NCI-H2196 (cell line): ENCODE results near the gene FOXO3.
"Not testable (repeated sequence)": the region's sequence is repeated elsewhere in the genome, so short reads cannot be mapped to it uniquely, and the experiment has no call there.

Source experiments
- DNase-seq: peaks from one replicate; lab custom pipeline; 2025; ENCODE audit not compliant: unreplicated experiment; lab: John Stamatoyannopoulos, UW

Gene FOXO3

DNA sequence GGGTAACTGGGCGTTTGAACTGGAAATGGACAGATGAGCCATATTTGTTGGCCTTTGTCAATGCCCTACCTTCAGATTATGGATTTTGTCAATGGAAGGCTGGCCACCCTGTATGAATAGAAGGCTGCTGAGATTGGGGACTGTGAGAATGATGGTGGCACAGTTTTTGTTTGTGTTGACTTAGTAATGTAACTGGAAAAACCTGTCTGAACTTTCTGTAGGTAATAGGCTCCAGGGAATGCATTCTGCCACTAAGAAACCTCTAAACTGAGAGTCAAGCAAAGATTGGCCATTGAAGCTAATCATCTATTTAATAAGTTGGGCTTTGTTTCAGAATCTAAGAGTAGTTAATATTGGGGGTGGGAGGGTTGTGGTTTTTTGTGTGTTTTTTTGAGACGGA, 97.5 kb downstream of the FOXO3 start:
- no peak for DNase-seq

DNA sequence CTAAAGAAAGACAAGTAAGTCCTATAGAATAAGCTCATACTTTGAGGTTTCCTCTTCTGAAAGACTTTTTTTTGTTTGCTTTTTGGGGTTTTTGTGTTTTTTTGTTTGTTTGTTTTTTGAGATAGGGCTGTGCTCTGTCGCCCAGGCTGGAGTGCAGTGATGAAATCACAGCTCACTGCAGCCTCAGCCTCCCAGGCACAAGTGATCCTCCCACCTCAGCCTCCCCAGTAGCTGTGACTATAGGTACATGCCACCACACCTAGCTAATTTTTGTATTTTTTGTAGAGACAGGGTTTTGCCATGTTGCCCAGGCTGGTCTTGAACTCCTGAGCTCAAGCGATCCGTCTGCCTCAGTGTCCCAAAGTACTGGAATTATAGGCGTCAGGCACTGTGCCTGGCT, 98.1 kb downstream of the FOXO3 start:
- not testable (repeated sequence) for DNase-seq

DNA sequence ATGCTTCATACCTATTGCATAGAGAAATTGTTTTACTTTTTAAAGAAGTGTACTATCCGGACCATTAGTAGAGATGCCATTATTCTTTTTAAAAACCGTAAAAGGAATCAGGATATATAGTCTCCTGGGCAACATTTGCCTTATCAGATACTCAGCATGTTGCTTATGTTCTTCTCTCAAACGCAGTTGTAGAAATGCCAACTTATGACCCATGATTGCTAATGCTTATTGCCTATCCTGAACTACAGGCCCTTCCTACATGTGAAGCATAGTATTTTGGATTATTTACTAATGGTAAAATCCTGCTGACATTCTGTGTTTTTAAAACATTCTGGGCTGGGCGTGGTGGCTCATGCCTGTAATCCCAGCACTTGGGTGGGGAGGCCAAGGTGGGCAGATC, 99.5 kb downstream of the FOXO3 start:
- no peak for DNase-seq

DNA sequence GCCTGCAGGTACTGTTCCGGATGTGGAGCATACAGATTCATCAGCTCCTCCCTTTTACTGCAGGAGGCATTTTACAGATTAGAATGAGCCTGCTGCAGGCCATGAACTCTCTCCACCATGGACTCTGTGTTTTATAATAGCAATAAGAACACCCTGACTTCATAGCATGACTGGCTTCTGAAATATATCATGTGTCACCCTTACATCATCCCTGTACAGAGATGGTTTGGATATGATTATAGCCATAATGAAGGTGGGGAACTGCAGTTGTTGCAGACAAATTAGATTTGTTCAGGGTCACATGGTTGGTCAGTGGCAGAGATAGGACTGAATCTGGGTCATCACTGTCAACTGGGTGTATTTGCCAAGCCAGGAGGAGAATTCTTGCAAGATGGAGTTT, 100.7 kb downstream of the FOXO3 start:
- no peak for DNase-seq

DNA sequence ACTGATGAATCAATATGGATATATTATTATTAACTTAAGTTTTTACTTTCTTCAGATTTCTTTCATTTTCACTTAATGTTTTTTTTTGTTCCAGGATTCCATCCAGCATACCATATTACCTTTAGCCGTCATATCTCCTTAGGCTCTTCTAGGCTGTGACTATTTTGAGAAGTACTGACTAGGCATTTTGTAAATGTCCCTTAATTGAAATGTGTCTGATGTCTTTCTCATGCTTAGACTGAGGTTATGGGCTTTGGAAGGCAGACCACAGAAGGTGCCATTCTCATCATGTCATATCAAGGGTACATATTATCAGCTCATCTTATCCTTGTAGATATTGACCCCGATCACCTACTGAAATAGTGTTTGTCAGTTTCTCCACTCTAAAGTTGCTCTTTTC, 101.3 kb downstream of the FOXO3 start:
- DNase-seq = no peak

DNA sequence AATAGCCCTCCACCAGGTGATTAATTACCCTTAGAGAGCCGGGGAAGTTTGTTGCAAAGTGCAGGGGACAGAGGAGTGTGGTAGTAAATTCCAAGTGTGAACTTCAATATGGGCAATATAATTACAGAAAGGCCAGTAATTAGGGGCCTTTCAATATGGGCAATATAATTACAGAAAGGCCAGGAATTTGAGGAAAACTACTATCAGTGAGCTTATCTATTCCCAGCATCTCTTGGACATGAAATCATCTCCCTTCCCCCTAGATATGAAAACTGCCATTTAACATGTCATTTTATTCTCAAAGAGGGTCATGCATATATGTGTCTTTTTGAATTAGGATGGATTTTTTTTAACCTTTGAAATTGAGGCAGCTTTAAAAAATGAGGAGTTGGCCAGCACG, 102.0 kb downstream of the FOXO3 start:
- DNase-seq = no peak

DNA sequence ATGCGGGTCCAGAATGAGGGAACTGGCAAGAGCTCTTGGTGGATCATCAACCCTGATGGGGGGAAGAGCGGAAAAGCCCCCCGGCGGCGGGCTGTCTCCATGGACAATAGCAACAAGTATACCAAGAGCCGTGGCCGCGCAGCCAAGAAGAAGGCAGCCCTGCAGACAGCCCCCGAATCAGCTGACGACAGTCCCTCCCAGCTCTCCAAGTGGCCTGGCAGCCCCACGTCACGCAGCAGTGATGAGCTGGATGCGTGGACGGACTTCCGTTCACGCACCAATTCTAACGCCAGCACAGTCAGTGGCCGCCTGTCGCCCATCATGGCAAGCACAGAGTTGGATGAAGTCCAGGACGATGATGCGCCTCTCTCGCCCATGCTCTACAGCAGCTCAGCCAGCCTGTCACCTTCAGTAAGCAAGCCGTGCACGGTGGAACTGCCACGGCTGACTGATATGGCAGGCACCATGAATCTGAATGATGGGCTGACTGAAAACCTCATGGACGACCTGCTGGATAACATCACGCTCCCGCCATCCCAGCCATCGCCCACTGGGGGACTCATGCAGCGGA, 102.9 kb downstream of the FOXO3 start:
- not testable (repeated sequence) for DNase-seq

DNA sequence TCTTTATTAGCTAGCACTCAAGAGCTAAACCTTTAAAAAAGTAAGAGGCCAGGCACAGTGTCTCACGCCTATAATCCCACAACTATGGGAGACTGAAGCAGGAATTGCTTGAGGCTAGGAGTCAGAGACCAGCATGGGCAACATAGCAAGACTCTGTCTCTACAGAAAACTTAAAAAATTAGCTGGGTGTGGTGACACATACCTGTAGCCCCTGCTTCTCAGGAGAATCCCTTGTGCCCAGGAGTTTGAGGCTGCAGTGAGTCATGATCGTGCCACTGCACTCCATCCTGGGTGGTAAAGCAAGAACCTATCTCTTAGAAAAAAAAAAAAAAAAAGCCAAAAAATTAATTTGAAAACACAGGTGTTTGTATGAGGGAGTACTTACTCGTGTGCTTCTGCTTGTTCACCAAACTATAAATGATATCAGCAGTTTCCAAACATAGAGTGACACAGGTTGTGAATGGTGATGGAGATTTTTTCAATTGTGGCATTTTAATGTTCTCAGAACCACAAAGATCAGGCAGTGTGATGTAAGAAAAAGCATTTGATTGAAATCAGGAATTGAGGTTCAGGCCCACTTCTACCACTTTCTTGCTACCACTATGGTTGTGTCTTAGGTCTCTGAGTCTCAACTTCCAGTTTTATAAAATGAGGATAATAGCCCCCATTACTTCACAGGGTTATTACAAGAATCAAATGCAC, 104.9 kb downstream of the FOXO3 start:
- DNase-seq = no peak

DNA sequence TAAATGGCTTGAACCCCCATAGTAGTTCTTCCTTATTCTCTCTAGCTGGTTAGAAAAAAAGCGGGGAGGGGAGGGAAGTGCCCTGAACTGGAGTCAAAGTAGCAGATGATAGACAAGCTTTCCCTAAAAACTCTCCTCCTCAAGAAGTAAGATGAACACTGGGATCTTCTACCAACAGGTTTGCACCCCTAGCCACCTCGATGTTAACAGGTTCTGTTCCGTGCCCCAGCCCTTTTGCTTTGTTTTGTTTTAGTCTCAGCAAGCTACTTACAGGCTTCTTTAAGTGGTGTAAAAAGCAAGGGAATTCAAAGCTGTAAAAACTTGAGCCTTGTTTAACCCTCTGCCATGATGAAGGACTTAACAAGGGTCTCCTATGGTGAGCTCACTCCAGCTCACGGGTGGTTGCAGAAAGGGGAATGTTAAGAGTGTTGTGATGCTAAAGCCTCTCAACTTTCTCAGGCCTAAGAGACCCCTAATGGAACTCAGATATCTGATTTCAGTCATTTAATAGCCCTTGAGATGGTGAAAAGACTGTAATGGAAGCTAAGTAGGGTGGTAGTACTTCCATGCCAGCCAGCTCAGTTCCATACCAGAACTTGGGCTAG, 106.0 kb downstream of the FOXO3 start:
- no peak for DNase-seq

DNA sequence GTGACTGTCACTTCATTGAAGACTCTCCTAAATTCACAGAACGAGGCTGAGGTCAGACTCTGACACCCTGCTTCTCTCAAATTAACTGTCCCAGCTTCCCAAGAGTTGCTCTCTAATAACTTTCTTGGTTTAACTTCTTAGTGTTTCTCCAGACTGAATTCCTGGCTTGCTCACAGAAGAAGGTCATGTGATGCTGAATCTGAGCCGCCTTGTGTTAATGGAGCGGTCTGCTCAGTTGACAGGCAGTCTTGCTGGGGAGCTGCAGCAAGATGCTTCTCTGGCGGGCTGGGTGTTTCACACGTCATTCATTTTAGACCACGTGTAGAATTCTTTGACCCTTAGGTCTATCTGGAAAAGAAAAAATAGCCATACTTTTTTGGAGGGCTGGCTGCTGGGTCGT, 107.3 kb downstream of the FOXO3 start:
- no peak for DNase-seq

DNA sequence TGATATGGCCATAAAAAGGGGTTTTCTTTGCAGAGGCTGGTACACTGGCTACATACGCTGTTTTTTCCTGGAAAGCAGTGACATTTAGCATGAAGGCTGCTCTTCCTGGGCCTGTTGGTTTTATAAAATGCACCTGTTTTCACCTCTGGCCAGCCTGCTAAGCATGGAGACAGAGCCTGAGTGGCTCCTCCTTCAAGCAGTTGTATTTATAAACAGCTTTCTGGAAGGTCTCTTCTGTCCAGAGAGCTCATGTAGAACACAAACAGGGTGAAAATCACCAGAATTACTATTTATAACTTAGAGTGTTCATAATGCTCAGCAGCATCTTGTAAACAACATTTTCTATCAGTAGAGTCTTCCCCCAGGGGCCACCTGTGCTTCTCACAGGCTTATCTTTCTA, 109.0 kb downstream of the FOXO3 start:
- no peak for DNase-seq

DNA sequence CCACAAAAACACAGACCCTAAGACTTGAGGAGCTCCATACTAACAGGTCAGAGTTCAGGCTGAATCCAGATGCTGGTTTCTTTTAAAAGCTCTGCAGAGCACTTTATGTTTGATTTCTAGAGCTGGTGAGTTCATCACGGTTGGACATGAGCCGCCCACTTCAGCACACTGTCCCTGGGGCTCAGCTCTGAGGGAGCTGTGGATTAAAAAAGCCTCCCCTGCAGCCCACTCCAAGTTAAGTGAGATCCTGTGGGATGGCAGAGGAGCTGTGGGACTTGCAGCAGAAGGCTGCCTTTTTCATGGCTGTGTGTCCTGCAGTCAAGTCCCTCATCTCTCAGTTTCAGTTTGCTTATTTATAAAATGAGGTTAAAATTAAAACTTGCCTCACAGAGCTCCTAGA, 110.5 kb downstream of the FOXO3 start:
- DNase-seq = no peak

DNA sequence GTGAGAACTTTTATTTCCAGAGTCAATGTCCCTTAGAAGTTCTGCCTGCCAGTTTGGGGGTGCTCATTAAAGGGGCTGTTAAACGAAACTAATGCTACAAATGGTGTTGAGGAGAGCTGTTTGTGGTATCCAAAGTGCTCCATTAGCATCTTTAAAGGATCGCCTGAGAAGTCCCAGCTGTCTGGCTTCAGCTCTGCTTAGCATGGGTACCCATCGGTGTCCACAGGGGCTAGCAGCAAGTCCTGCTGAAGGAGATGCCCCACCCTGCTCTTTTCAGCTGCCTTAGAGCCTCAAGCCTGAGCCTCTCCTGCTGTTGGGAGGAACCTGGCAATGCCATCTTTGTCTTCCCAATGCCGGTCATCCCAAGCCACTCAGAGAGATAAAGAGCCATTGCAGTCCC, 111.1 kb downstream of the FOXO3 start:
- DNase-seq = no peak

DNA sequence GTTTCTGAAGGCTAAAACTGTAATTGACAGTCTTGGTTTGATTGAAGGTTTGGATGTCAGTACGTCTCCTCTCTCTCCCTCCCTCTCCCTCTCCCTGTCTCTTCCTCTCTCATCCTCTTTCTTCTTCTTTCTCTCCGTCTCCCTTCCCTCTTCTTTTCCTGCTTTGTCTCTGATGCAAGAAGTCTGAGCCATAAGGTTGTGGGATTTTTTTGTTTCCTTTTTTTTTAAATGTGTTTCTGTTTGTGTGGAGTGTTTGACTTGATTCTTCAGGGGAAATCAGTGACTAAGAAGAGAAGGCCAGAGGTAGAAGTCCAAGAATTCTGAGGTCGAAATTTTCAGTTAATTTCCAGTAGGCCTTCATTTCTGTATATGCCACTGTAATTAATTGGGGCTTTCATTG, 111.9 kb downstream of the FOXO3 start:
- no peak for DNase-seq

DNA sequence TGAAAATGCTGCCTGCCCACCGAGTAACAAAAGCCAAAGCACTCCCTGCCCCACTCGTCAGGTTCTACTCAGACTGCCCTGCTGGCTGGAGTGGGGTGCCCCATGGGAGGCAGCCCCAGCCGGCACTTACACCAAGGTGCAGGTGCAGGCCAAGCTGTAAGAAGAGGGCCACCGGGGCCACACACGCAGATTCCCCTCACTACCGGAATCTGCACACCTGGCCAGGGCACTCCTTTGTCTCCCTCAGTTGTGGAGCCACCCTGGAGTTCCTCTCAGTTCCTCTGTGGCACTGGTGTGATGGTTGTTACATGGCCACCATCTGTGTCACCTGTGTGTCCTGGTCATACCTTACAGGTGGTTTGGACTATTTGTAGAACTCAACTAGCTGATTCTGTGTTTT, 112.4 kb downstream of the FOXO3 start:
- DNase-seq = no peak

DNA sequence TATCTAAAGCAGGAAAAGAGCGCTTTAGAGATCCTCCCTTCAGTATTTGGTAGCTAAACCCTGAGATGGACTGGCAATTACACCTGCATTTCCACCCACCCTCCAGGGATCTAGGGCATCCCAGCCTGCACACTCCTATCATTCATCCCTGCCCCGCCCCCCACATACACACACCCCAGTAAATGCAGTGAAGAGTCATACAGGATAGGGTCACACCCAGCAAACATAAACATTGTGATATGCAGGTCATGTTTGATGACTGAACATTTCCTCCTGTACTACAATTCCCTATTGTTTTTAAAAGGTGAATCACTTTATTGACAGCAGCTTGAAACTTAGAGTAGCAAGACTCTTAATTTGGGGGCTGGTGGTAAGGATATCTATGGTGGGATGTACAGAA, 112.9 kb downstream of the FOXO3 start:
- no peak for DNase-seq

DNA sequence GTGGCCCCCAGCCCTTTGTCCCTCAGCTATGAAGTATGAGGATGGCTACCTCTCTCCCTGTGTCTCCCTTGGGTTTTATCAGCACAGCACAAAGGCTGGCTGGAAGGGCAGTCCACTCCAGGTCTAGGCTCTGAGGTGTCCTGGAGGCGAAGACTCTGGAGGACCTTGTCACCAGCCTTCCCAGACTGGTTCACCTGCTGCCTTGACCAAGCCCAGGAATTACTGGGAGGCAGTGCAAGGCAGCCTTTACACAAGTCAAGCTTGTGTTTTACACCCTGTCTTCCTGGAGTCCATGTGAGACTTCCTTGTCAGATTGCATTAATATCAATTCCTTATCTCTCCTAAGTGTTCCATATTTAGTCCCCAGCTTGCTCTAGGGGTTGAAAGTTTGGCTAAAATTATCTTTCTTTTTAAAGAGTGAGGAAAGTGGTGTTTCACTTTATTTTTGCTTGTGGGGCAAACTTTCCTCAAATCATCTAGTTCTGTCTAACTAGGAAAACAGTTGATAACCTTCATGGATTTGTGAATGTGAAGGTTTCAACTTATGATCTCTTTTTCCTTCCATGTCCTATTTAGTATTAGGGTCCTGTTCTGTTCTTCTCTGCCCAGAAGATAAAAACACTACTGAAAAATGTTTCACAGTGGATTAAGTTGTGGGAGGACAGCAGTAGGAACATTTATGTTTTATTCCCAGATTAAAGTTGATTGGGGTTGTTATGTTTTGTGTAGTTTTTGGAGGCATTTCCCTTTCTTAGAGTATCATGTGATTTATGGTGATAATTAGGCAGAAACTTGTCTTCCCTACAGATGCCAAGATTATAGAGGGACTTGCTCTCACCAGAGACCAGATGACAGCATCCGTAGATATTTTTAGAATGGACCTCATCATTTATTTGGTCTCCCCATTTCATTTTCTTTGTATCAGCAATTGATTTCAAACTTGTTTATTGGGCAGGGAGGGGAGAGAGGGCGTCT, 114.8 kb downstream of the FOXO3 start:
- DNase-seq = no peak

DNA sequence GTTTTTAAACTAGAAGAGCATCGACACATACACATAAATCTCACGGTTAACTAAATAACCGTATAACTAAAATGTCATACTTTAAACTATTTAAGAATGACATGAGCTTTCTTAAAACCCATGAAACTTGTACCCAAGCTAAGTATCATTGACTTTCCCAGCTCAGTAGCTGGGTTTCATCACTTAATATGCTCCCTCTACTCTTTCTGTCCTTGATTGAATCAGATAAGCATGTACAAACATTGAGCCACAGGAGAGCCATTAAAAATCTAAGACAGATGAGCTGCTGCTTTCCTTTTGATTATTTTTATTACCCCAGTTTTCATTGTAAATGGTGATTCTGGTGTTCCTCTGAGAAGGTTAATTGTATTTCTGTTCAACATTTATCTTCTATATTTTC, 115.8 kb downstream of the FOXO3 start:
- no peak for DNase-seq

DNA sequence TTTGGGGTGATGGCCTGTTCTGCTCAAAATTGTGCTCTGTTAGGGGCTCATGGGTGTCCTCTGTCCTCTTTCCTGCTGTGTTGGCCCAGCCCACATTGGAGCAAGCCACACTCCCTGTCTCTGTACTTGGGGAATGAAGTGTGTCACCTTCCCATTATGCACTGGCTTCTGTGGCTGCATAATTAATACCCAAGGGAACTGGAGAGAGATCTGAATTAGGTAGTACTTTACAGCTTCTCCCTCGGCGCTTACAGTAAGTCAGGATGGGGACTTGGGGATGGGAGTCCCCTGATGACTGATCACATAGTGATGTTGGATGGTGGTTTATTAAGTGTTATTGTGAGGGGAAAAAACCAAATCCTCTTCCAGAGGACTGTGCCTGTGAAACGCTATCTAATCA, 116.6 kb downstream of the FOXO3 start:
- no peak for DNase-seq

DNA sequence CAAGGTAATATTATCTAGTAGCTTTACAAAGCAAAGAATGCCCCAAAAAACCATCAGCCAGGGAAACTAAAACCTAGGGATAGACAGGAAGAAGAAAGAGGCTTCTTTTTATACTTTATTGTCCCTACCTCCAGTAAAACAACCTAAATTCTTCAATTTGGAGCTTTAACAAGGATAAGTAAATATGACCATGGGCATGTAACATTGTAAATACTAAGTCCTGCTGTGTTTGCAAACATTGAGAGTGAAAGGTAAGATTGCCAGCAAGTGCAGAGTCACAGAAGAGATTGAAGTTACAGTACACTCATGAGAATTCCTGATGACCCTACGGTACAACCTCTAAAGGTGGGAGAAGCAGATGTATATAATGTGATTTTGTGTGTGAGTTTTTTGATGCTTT, 117.2 kb downstream of the FOXO3 start:
- DNase-seq = no peak

DNA sequence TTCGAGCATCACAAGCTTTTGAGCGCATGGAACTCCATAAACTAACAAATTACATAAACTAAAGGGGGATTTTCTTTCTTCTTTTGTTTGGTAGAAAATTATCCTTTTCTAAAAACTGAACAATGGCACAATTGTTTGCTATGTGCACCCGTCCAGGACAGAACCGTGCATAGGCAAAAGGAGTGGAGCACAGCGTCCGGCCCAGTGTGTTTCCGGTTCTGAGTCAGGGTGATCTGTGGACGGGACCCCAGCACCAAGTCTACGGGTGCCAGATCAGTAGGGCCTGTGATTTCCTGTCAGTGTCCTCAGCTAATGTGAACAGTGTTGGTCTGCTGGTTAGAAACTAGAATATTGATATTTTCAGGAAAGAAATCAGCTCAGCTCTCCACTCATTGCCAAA, 119.6 kb downstream of the FOXO3 start:
- DNase-seq = not testable (repeated sequence)

DNA sequence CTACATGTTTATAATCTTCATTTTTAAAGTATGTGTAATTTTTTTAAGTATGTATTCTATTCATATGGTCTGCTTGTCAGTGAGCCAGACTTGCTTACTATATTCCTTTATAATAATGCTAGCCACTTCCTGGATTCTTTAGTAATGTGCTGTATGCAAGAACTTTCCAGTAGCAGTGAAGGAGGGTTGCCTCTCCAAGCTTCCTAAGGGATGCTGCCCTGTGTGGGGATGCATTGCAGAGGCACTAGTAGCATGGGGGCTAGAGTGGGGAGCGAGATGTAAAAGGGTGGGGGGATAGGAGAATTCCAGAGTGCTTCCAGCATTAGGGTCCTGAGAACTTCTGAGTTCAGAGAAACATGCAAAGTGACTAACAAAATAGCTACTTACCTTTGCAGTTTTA, 121.0 kb downstream of the FOXO3 start:
- not testable (repeated sequence) for DNase-seq
